Activated naive CD8-positive, alpha-beta T cell treated with anti-CD3 and anti-CD28 coated beads, Interleukin-2, amount 50 U/mL, for 16 hours (primary cell): ENCODE data around the gene GLRA1.

Experiments
- DNase-seq: peaks from one replicate; pipeline ENCODE4 v3.0.0-alpha.2; 2020; ENCODE audit warnings: low read depth, low spot score

The GLRA1 gene

DNA sequence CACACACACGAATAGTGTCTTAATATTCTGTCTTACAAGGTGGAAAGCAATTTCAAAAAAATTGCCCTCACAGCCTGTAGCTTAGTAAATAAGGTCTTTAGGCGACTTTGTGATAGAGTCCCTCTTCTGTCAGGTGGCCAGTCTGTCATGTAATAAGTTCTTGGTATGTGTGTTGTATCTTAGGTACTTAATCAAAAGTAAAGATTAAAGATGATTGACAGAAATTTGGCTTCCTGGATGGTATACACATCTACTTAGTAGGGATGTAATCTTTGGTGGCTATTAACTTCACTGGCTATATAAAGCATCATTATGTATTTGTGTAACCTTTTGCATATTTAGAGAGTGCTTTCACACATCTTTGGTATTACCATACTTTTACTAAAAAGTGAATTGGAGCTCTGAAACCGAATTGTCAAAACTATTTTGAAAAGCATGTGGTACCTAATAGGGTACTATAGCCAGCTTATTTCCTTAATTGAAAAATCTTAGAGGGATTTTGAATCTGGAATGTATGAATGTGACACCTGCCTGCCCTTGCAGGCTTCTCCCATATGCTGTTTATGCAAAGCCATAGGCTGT is 149.5 kb downstream of the GLRA1 start:
- no peak for DNase-seq

DNA sequence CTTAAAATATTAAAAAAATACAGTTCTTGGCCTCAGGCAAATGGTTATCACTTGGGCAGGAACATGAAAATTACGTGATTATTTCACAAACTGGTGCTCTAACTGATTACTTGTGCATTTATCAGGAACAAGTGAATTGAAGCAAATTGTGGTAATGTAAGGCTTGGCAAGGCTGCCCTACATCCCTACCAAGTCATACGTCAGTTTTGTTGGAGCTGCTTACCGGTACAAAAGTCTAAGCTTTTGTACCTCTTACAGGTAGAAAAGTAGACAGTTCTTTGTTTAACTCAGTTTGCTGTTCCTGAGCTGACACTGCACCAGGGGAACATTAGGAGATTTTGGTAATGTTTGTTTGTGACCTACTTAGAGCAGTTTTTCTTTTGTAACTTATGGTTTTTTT is 150.7 kb downstream of the GLRA1 start:
- DNase-seq, result no peak

DNA sequence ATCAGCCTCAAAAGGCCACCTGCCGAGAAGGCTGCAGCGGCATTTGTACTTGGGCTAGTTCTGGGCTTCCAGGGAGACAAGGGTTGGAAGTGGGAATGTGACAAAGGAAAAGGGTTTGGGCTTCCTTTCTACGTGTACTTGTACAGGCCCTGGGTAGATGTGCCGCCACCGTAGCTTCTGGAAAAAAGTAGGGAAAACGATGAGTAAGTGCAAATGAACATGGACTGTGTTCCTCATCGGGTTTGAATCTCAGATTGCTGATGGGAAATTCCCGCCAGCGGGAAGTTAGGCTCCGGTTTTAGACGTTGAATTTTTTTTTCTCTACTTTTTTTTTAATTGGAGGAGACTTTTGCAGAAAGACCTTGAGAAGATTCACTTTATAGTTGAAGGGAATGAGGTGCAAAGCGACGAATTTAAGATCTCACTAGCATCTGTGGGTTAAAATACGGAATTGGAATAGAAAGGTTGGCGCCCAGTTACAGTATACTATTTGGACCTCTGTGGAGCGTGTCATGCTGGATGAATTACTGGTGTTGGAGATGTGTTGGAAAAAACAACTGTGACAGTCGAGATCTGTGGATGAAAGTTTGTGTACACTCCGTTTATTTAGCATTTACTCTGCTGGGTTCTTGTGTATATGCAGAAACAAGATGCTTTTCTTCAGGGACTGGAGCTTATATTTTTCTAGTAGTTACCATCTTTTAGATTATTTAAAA is 151.6 kb downstream of the GLRA1 start:
- no peak for DNase-seq
